Vagina (tissue), 2 donors: ENCODE measurements around the gene RAB4A.
A peak's percentile ranks its signal among the peaks of the same experiment; 100 is the strongest.

ENCODE experiments used
- POLR2A ChIP-seq, 2 donors: fragments of 450-650 bp; IDR thresholded peaks; one replicate each; pipeline ENCODE4 v1.6.1; 2017; ENCODE audit warnings: antibody characterized with exemption in 2 of 2, mild to moderate bottlenecking in 2 of 2, moderate library complexity in 2 of 2
- POLR2AphosphoS5 ChIP-seq, 2 donors: sonication (generic); formaldehyde crosslinking; IDR thresholded peaks; one replicate each; pipeline ENCODE4 v1.9.0; 2017; ENCODE audit warnings: antibody characterized with exemption in 2 of 2, mild to moderate bottlenecking in 2 of 2, low read depth in 1 of 2; ENCODE audit not compliant: insufficient read depth in 1 of 2
- TF ChIP-seq, protein P1 (sequence below), 3 experiments: fragments of 450-650 bp in 2 of 3; fragments of 200-600 bp in 1 of 3; sonication (generic) in 1 of 3; IDR thresholded peaks; one replicate each; pipeline ENCODE4 v1.5.1; 2017 to 2019; ENCODE audit warnings: antibody characterized with exemption in 3 of 3, mild to moderate bottlenecking in 2 of 3, moderate library complexity in 2 of 3

- TF ChIP-seq POLR2A (IDR thresholded peaks at IDR 0.05) (no peak), POLR2AphosphoS5 (IDR thresholded peaks at IDR 0.05; ENCODE audit: insufficient read depth in 1 of 2, low read depth in 1 of 2) (peak in 1 of 2 donors; percentile 30)
- TF ChIP-seq, protein P1, sequence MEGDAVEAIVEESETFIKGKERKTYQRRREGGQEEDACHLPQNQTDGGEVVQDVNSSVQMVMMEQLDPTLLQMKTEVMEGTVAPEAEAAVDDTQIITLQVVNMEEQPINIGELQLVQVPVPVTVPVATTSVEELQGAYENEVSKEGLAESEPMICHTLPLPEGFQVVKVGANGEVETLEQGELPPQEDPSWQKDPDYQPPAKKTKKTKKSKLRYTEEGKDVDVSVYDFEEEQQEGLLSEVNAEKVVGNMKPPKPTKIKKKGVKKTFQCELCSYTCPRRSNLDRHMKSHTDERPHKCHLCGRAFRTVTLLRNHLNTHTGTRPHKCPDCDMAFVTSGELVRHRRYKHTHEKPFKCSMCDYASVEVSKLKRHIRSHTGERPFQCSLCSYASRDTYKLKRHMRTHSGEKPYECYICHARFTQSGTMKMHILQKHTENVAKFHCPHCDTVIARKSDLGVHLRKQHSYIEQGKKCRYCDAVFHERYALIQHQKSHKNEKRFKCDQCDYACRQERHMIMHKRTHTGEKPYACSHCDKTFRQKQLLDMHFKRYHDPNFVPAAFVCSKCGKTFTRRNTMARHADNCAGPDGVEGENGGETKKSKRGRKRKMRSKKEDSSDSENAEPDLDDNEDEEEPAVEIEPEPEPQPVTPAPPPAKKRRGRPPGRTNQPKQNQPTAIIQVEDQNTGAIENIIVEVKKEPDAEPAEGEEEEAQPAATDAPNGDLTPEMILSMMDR (IDR thresholded peaks at IDR 0.05), result peak; percentile 73 to 79 (median 73)
These were observed 43.5 kb upstream of the RAB4A start for GRCh38 chr1:229227298-229227919.
